HepG2 (cell line): Measurements from ENCODE around the gene SSC4D. TPM values are rescaled to one million over a fixed set of nuclear protein-coding genes. Genes with fewer than 3 reads are reported as not detected.
"Not testable (repeated sequence)": the region's sequence is repeated elsewhere in the genome, so short reads cannot be mapped to it uniquely, and the experiment has no call there.

ENCODE experiments used
- ATAC-seq: fragments of 200-7000 bp; cut with Tn5 transposase; 3 replicates; pipeline ENCODE4 v1.9.1; 2020; ENCODE audit warnings: mild to moderate bottlenecking, moderate library complexity
- BruUV-seq: library from RNA; stranded (reverse); fragments of 400-500 nt; replicated peaks from 2 replicates; lab custom pipeline; 2021; lab: Mats Ljungman, UMichigan
- CTCF ChIA-PET: fragments of 300-600 bp; formaldehyde crosslinking; extraction: SDS; loops from one replicate; lab custom pipeline; 2021; ENCODE audit warnings: low total read pairs, inconsistent platforms, low intra/inter-chr PET ratio; lab: Yijun Ruan, JAX
- POLR2A ChIA-PET: fragments of 350-600 bp; sonication (Branson Sonifier 250); formaldehyde crosslinking; loops from one replicate; lab custom pipeline; 2020; ENCODE audit warnings: antibody characterized with exemption, inconsistent platforms; lab: Yijun Ruan, JAX
- DNase-seq: peaks from one replicate; pipeline ENCODE4 v3.0.0-alpha.2; 2015; ENCODE audit warnings: low spot score
- FAIRE-seq: peaks from 3 replicates; lab custom pipeline; 2011; peaks lifted over from hg19 to GRCh38; lab: Jason Lieb, UNC
- H2AFZ ChIP-seq: one replicate; pipeline ENCODE4 v1.6.1; 2011; ENCODE audit warnings: low read length, inconsistent platforms
- H3K27ac ChIP-seq: fragments of 300-600 bp; 3 replicates; pipeline ENCODE4 v1.8.0; 2011; ENCODE audit warnings: mixed run types, mild to moderate bottlenecking, mixed read lengths, low read length, inconsistent platforms; ENCODE audit not compliant: insufficient read depth; ENCODE audit errors: extremely low read length
- H3K27me3 ChIP-seq, 2 experiments: fragments of 200-600 bp in 1 of 2; 2 replicates in 1 of 2; 3 replicates in 1 of 2; pipeline versions ENCODE4 v1.6.0 to v1.8.0; 2011; ENCODE audit warnings: low read length in 2 of 2, mild to moderate bottlenecking in 2 of 2, moderate library complexity in 2 of 2, inconsistent platforms in 1 of 2; ENCODE audit not compliant: insufficient read depth in 2 of 2, control insufficient read depth in 1 of 2
- H3K36me3 ChIP-seq, 2 experiments: fragments of 200-600 bp in 1 of 2; replicated peaks in 1 of 2; 2 replicates in 1 of 2; 3 replicates in 1 of 2; pipeline versions ENCODE4 v1.5.1 to v1.8.0; 2011; ENCODE audit warnings: low read length in 2 of 2, inconsistent platforms in 1 of 2; ENCODE audit not compliant: insufficient read depth in 2 of 2, control insufficient read depth in 1 of 2
- H3K4me1 ChIP-seq: 2 replicates; pipeline ENCODE4 v1.5.1; 2012; ENCODE audit warnings: low read length, inconsistent platforms; ENCODE audit not compliant: insufficient read depth
- H3K4me2 ChIP-seq: 2 replicates; pipeline ENCODE4 v1.6.0; 2011; ENCODE audit warnings: low read depth, low read length, inconsistent platforms
- H3K4me3 ChIP-seq, 3 experiments: fragments of 200-600 bp in 1 of 3; sonication (generic), shearing (Covaris generic) in 1 of 3; replicated peaks in 1 of 3; 2 replicates each; pipeline ENCODE4 v1.5.1; 2011 to 2016; ENCODE audit warnings: low read length in 3 of 3, inconsistent platforms in 2 of 3, low read depth in 2 of 3, mild to moderate bottlenecking in 2 of 3, control low read depth in 1 of 3, mixed read lengths in 1 of 3; ENCODE audit not compliant: insufficient read depth in 1 of 3
- H3K79me2 ChIP-seq: one replicate; pipeline ENCODE4 v1.6.1; 2011; ENCODE audit warnings: low read length, inconsistent platforms; ENCODE audit not compliant: insufficient read depth
- H3K9ac ChIP-seq: 2 replicates; pipeline ENCODE4 v1.6.0; 2011; ENCODE audit warnings: mild to moderate bottlenecking, low read depth, low read length, inconsistent platforms; ENCODE audit not compliant: insufficient read depth
- H3K9me3 ChIP-seq: 2 replicates; pipeline ENCODE4 v1.5.1; 2012; ENCODE audit warnings: mild to moderate bottlenecking, low read length
- H4K20me1 ChIP-seq: 2 replicates; pipeline ENCODE4 v1.6.0; 2011; ENCODE audit warnings: inconsistent platforms, mild to moderate bottlenecking, low read length, moderate library complexity; ENCODE audit not compliant: insufficient read depth
- CEBPG ChIP-seq: IDR thresholded peaks from 2 replicates; pipeline ENCODE4 v1.6.1; 2016
- HNRNPK ChIP-seq: fragments of 200-400 bp; formaldehyde crosslinking; IDR thresholded peaks from 2 replicates; pipeline ENCODE4 v1.6.1; 2018; ENCODE audit warnings: low read length, low read depth, moderate library complexity, mild to moderate bottlenecking; ENCODE audit not compliant: poor library complexity, severe bottlenecking
- ZNF350 ChIP-seq: sonication (generic); formaldehyde crosslinking; IDR thresholded peaks from 2 replicates; pipeline ENCODE4 v1.4.0; 2020; ENCODE audit warnings: mild to moderate bottlenecking, low read depth, missing genetic modification reagents, borderline replicate concordance
- WGBS: methylation state at CpG from one replicate; pipeline ENCODE4 v1.1.6; 2017; ENCODE audit warnings: low lambda C conversion rate; 5-methylcytosine and 5-hydroxymethylcytosine counted together
- in situ Hi-C: cut with HindIII; loops from 2 replicates; pipeline ENCODE4 v1.10.0; 2017; ENCODE audit warnings: low pct_unique_long_range_greater_than_20kb; ENCODE audit not compliant: extremely low pct_ligation_motif_present
- intact Hi-C: fragments of 100-400 bp; cut with micrococcal nuclease; formaldehyde crosslinking; loops from one replicate; pipeline ENCODE4 v1.10.0; 2022; ENCODE audit not compliant: unreplicated experiment
- polyA plus RNA-seq, 8 experiments: library from polyadenylated mRNA; depleted of rRNA in 3 of 8; stranded (reverse) in 7 of 8; unstranded in 1 of 8; fragments of >200 nt; fragmentation: Illumina TruSeq in 4 of 8; extraction: Trizol in 4 of 8; gene quantifications; 2 replicates each; pipeline versions ENCODE4 v1.2.1 to v1.2.3, GENCODE V29; 2011 to 2016; ENCODE audit warnings: low read depth in 4 of 8, missing spikeins in 1 of 8, mixed read lengths in 1 of 8; ENCODE audit not compliant: insufficient read depth in 1 of 8
- total RNA-seq, 5 experiments: library from RNA; depleted of rRNA; stranded (reverse); fragments of >200 nt; fragmentation: Illumina TruSeq; extraction: Trizol; gene quantifications; 2 replicates each; pipeline ENCODE4 v1.2.3, GENCODE V29; 2016; ENCODE audit warnings: low read depth in 1 of 5
- TF ChIP-seq, protein P1 (sequence below): sonication (generic); formaldehyde crosslinking; conservative IDR thresholded peaks from 2 replicates; pipeline ENCODE4 v1.4.0; 2020; ENCODE audit warnings: missing genetic modification reagents

Gene SSC4D
- total and polyA plus RNA-seq, 2 of the 13 experiments (the other 11 are each of a cell fraction or from before 2014, with no cell fraction given): 33.3 to 63.8 TPM

DNA sequence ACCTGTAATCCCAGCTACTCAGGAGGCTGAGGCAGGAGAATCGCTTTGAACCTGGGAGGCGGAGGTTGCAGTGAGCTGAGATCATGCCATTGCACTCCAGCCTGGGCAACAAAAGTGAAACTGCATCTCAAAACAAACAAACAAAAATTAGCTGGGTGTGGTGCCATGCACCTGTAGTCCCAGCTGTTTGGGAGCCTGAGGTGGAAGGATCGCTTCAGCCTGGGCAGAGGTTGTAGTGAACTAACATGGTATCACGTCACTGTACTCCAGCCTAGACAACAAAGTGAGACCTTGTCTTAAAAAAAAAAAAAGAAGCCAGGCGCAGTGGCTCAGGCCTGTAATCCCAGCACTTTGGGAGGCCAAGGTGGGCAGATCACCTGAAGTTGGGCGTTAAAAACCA is 21.7 kb downstream of the SSC4D start:
- H3K4me2 ChIP-seq, H2AFZ ChIP-seq, intact Hi-C loops, DNase-seq, ATAC-seq, H3K4me3 ChIP-seq, CTCF ChIA-PET, H3K9ac ChIP-seq, in situ Hi-C loops, H3K9me3 ChIP-seq, FAIRE-seq, H3K27me3 ChIP-seq, BruUV-seq, H4K20me1 ChIP-seq, H3K27ac ChIP-seq, H3K79me2 ChIP-seq, POLR2A ChIA-PET, H3K36me3 ChIP-seq: not testable (repeated sequence)
- 93% methylated on average over 6 of the region's 6 CpGs for WGBS
- peaks cover 34% of the 10 kb centered on the region for H3K4me1 ChIP-seq

DNA sequence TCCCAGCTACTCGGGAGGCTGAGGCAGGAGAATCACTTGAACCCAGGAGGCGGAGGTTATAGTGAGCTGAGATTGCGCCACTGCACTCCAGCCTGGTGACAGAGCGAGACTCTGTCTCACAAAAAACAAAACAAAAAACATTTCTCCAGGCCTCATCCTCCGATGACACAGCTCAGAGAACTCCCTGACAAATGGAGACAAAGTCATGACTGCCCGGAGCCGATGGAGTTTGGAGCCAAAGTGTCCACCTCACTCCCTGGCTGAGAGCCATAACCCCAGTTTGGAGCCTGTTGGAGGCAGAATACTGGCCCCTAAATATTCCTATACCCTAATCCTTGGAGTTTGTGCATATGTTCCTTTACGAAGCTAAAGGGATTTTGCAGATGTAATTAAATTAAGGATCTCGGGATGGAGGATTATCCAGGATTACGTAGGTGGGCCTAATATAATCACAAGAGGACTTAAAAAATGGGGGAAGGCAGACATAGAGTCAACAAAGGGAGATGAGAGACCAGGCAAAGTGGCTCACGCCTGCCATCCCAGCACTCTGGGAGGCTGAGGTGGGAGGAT is 22.7 kb downstream of the SSC4D start:
- H3K9me3 ChIP-seq: no peaks in the 10 kb centered on the region
- no peaks in the 10 kb centered on the region for H3K79me2 ChIP-seq
- no peak for TF ChIP-seq HNRNPK
- no peak for TF ChIP-seq CEBPG
- TF ChIP-seq, protein P1, sequence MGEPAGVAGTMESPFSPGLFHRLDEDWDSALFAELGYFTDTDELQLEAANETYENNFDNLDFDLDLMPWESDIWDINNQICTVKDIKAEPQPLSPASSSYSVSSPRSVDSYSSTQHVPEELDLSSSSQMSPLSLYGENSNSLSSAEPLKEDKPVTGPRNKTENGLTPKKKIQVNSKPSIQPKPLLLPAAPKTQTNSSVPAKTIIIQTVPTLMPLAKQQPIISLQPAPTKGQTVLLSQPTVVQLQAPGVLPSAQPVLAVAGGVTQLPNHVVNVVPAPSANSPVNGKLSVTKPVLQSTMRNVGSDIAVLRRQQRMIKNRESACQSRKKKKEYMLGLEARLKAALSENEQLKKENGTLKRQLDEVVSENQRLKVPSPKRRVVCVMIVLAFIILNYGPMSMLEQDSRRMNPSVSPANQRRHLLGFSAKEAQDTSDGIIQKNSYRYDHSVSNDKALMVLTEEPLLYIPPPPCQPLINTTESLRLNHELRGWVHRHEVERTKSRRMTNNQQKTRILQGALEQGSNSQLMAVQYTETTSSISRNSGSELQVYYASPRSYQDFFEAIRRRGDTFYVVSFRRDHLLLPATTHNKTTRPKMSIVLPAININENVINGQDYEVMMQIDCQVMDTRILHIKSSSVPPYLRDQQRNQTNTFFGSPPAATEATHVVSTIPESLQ (CRISPR knock-in tag): no peak
- no peak for TF ChIP-seq ZNF350 (CRISPR knock-in tag)
- no peak overlapping the region for H3K4me3 ChIP-seq
- intact Hi-C loops: no loop called here
- CTCF ChIA-PET: no interaction called here
- H3K9ac ChIP-seq: no peak overlapping the region
- no peak overlapping the region for H2AFZ ChIP-seq
- H3K36me3 ChIP-seq: no peaks in the 10 kb centered on the region
- no peak for ATAC-seq
- no peak for DNase-seq
- no peak for FAIRE-seq
- H4K20me1 ChIP-seq: no peaks in the 10 kb centered on the region
- in situ Hi-C loops: no loop called here
- H3K27ac ChIP-seq: no peak overlapping the region
- no TSS peak for BruUV-seq
- POLR2A ChIA-PET: no interaction called here
- no peak overlapping the region for H3K4me2 ChIP-seq
- peaks cover 30% of the 10 kb centered on the region for H3K4me1 ChIP-seq
- H3K27me3 ChIP-seq: no peaks in the 10 kb centered on the region
- WGBS: 69% methylated on average over 10 of the region's 11 CpGs
